SK-N-MC (cell line): ENCODE results near the gene P2RX4.

Experiments
- DNase-seq: peaks from one replicate; pipeline ENCODE4 v3.0.0-alpha.2; 2011; ENCODE audit warnings: low read depth, low spot score
- H3K27ac ChIP-seq: fragments of 200-600 bp; sonication (generic); 2 replicates; pipeline ENCODE4 v1.5.1; 2016; ENCODE audit warnings: mixed run types
- H3K36me3 ChIP-seq: fragments of 200-600 bp; sonication (generic); 2 replicates; pipeline ENCODE4 v1.6.1; 2017; ENCODE audit warnings: antibody characterized with exemption, low read length, mixed read lengths; ENCODE audit not compliant: insufficient read depth
- H3K4me3 ChIP-seq: fragments of 200-600 bp; sonication (generic); 2 replicates; pipeline ENCODE4 v1.5.1; 2016
- H3K9ac ChIP-seq: fragments of 200-600 bp; sonication (generic); 2 replicates; pipeline ENCODE4 v1.8.0; 2017; ENCODE audit warnings: mixed run types, mixed read lengths; ENCODE audit not compliant: insufficient read length
- H3K9me3 ChIP-seq: fragments of 200-600 bp; sonication (generic); 2 replicates; pipeline ENCODE4 v1.6.1; 2017; ENCODE audit warnings: low read depth, mild to moderate bottlenecking, antibody characterized with exemption, low read length, moderate library complexity, mixed read lengths
- EZH2 ChIP-seq: fragments of 200-600 bp; sonication (generic); IDR thresholded peaks from one replicate; pipeline ENCODE4 v1.6.1; 2017; ENCODE audit warnings: antibody characterized with exemption
- FOXP2 ChIP-seq: optimal IDR thresholded peaks from 2 replicates; pipeline ENCODE3; 2011; ENCODE audit warnings: mild to moderate bottlenecking, moderate library complexity; ENCODE audit not compliant: insufficient read depth; ENCODE audit errors: extremely low read length, control extremely low read depth
- POLR2AphosphoS5 ChIP-seq: IDR thresholded peaks from 2 replicates; pipeline ENCODE4 v1.6.1; 2012; ENCODE audit warnings: mild to moderate bottlenecking, low read depth, low read length, borderline replicate concordance

Gene P2RX4

GRCh38 chr12:121263206-121263935 is 53.4 kb downstream of the P2RX4 start:
- Histone ChIP-seq H3K36me3 (peaks cover 56% of the 10 kb centered on the region), H3K4me3 (no peak overlapping the region), H3K9me3 (no peaks in the 10 kb centered on the region), H3K9ac (no peak overlapping the region), H3K27ac (no peak overlapping the region)
- DNase-seq, result no peak
- no peak for TF ChIP-seq FOXP2
- no peak for TF ChIP-seq EZH2
- no peak for TF ChIP-seq POLR2AphosphoS5

GRCh38 chr12:121264135-121264534 is 54.2 kb downstream of the P2RX4 start:
- TF ChIP-seq POLR2AphosphoS5, result no peak
- no peaks in the 10 kb centered on the region for H3K9me3 ChIP-seq

GRCh38 chr12:121264951-121265515 is 55.1 kb downstream of the P2RX4 start:
- no peak for TF ChIP-seq EZH2
- no peak for TF ChIP-seq POLR2AphosphoS5
- TF ChIP-seq FOXP2, result no peak
- H3K27ac ChIP-seq, result no peak overlapping the region
- H3K9me3 ChIP-seq, result no peaks in the 10 kb centered on the region
- H3K9ac ChIP-seq, result no peak overlapping the region
- no peak for DNase-seq
- no peak overlapping the region for H3K4me3 ChIP-seq
- H3K36me3 ChIP-seq, result peaks cover 56% of the 10 kb centered on the region

More at GRCh38 chr12:121264135-121264534, 54.2 kb downstream of the P2RX4 start:
- Histone ChIP-seq H3K36me3 (peaks cover 58% of the 10 kb centered on the region), H3K9ac (no peak overlapping the region), H3K4me3 (no peak overlapping the region), H3K27ac (no peak overlapping the region)
- DNase-seq, result no peak

- DNase-seq, result no peak
- TF ChIP-seq POLR2AphosphoS5 (no peak), FOXP2 (no peak), EZH2 (no peak)
- H3K4me3 ChIP-seq, result no peak overlapping the region
- no peak overlapping the region for H3K27ac ChIP-seq
- no peak overlapping the region for H3K9ac ChIP-seq
- peaks cover 43% of the 10 kb centered on the region for H3K36me3 ChIP-seq
- no peaks in the 10 kb centered on the region for H3K9me3 ChIP-seq
These were observed 57.9 kb downstream of the P2RX4 start for GRCh38 chr12:121267822-121268221.

GRCh38 chr12:121273364-121273896 is 63.5 kb downstream of the P2RX4 start:
- no peak for DNase-seq
- Histone ChIP-seq H3K36me3 (peaks cover 24% of the 10 kb centered on the region), H3K4me3 (no peak overlapping the region), H3K27ac (no peak overlapping the region), H3K9me3 (no peaks in the 10 kb centered on the region), H3K9ac (no peak overlapping the region)
- TF ChIP-seq FOXP2 (no peak), POLR2AphosphoS5 (no peak), EZH2 (no peak)

GRCh38 chr12:121274036-121274763 is 64.3 kb downstream of the P2RX4 start:
- Histone ChIP-seq H3K9me3 (no peaks in the 10 kb centered on the region), H3K4me3 (no peak overlapping the region), H3K36me3 (peaks cover 16% of the 10 kb centered on the region), H3K9ac (no peak overlapping the region), H3K27ac (no peak overlapping the region)
- TF ChIP-seq FOXP2 (no peak), POLR2AphosphoS5 (no peak), EZH2 (no peak)
- DNase-seq, result no peak

GRCh38 chr12:121277374-121277759 is 67.4 kb downstream of the P2RX4 start:
- no peak for TF ChIP-seq EZH2
- no peak for TF ChIP-seq POLR2AphosphoS5
- TF ChIP-seq FOXP2, result no peak
- Histone ChIP-seq H3K9ac (no peak overlapping the region), H3K9me3 (no peaks in the 10 kb centered on the region), H3K27ac (no peak overlapping the region), H3K36me3 (peaks cover 5% of the 10 kb centered on the region; the same call in 1 of the 2 replicates), H3K4me3 (no peak overlapping the region)
- DNase-seq, result no peak

- H3K36me3 ChIP-seq, result peaks cover 5% of the 10 kb centered on the region; the same call in 1 of the 2 replicates
- TF ChIP-seq POLR2AphosphoS5, result no peak
- TF ChIP-seq EZH2, result no peak
- TF ChIP-seq FOXP2, result no peak
- no peak for DNase-seq
These were observed 68.5 kb downstream of the P2RX4 start for GRCh38 chr12:121278169-121279070.

More at GRCh38 chr12:121278169-121279070, 68.5 kb downstream of the P2RX4 start:
- Histone ChIP-seq H3K9ac (no peak overlapping the region), H3K27ac (no peak overlapping the region), H3K9me3 (no peaks in the 10 kb centered on the region), H3K4me3 (no peak overlapping the region)
